Measurements from ENCODE around the gene SNX13. TPM values are rescaled to one million over a fixed set of nuclear protein-coding genes. Genes with fewer than 3 reads are reported as not detected.

SNX13 gene
- total and polyA plus RNA-seq, 5 donors from 2014 or later = 11.9 to 32.5 (median 13.0) TPM

DNA sequence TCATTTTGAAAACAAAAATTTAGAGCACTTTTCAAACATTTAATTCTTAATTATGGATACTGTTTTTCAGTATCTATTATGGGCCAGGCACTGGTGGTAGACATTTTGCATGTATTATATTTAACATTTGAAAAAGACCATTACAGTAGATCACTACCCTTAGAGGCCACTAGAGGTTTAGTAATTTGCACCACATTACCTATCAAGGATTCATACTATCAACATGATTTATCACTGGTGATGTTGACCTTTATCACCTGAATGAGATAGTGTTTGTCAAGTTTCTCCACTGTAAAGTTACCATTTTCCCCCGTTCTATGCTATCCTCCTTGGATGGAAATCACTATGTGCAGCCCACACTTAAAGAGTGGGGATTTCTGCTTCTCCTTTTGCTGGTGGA, 4.4 kb upstream of the SNX13 start:
- Histone ChIP-seq H3K27ac (ENCODE audit: insufficient read depth, low read length, poor library complexity, severe bottlenecking) (no peak overlapping the region), H3K4me3 (ENCODE audit: low read depth, low read length) (no peak overlapping the region), H3K36me3 (ENCODE audit: control insufficient read depth, insufficient read depth, low read length) (no peaks in the 10 kb centered on the region), H3K27me3 (ENCODE audit: control insufficient read depth, insufficient read depth, low read length) (no peaks in the 10 kb centered on the region), H3K9me3 (ENCODE audit: control insufficient read depth in 2 of 2, low read length in 2 of 2) (no peaks in the 10 kb centered on the region), H3K4me1 (ENCODE audit: control insufficient read depth, insufficient read depth, low read length, poor library complexity, severe bottlenecking) (peaks cover 23% of the 10 kb centered on the region)
- Mint-ChIP-seq H3K27ac (no peak overlapping the region), H3K4me1 (peaks cover 6 to 43% (median 27%) of the 10 kb centered on the region in 4 donors), H3K27me3 (peaks cover 12% of the 10 kb centered on the region), H3K4me3 (no peak overlapping the region), H3K9me3 (peaks cover 0 to 2% (median 0%) of the 10 kb centered on the region in 7 donors), H3K36me3 (no peaks in the 10 kb centered on the region)
- ATAC-seq (ENCODE audit: low read depth in 2 of 2) = no peak
- DNase-seq = no peak

- Histone ChIP-seq H3K4me3 (ENCODE audit: low read depth, low read length) (no peak overlapping the region), H3K27ac (ENCODE audit: insufficient read depth, low read length, poor library complexity, severe bottlenecking) (no peak overlapping the region), H3K27me3 (ENCODE audit: control insufficient read depth, insufficient read depth, low read length) (no peaks in the 10 kb centered on the region), H3K4me1 (ENCODE audit: control insufficient read depth, insufficient read depth, low read length, poor library complexity, severe bottlenecking) (peaks cover 41% of the 10 kb centered on the region), H3K36me3 (ENCODE audit: control insufficient read depth, insufficient read depth, low read length) (no peaks in the 10 kb centered on the region), H3K9me3 (ENCODE audit: control insufficient read depth in 2 of 2, low read length in 2 of 2) (no peaks in the 10 kb centered on the region)
- Mint-ChIP-seq H3K27ac (no peak overlapping the region), H3K36me3 (no peaks in the 10 kb centered on the region), H3K4me3 (peak overlapping the region in 1 of 4 donors; percentile 100), H3K9me3 (peaks cover 0 to 2% (median 0%) of the 10 kb centered on the region in 7 donors), H3K4me1 (peaks cover 22 to 49% (median 38%) of the 10 kb centered on the region in 4 donors), H3K27me3 (peaks cover 5% of the 10 kb centered on the region)
- ATAC-seq (ENCODE audit: low read depth in 2 of 2) = no peak
- no peak for DNase-seq
Observed at GRCh38 chr7:17943006-17943405, 2.7 kb upstream of the SNX13 start.

DNA sequence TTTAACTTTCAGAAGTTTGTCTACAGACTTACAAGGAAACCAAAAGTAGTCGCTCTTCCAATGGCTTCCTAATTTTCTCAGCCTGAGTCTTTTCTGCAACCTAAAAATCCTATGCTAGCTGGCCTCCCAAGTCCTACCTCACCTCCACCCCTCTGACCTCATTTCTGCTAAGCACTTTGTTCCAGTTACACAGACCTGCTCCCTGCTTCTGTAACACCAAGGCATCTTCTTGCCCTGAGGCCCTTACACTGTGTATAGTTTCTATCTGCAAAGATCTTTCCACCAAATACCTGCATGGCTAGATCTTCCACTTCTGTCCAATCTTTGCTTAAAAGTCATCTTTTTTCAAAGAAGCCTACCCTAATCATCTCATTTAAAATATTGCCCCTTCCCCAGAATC, 1.9 kb upstream of the SNX13 start:
- peak overlapping the region; percentile 27 to 100 (median 97) for H3K4me3 Mint-ChIP-seq
- no peaks in the 10 kb centered on the region for H3K36me3 ChIP-seq (ENCODE audit: control insufficient read depth, insufficient read depth, low read length)
- no peaks in the 10 kb centered on the region for H3K27me3 ChIP-seq (ENCODE audit: control insufficient read depth, insufficient read depth, low read length)
- no peak overlapping the region for H3K4me3 ChIP-seq (ENCODE audit: low read depth, low read length)
- H3K27ac Mint-ChIP-seq = peak overlapping the region in 2 of 3 donors; percentile 5 to 17
- H3K9me3 ChIP-seq (ENCODE audit: control insufficient read depth in 2 of 2, low read length in 2 of 2) = no peaks in the 10 kb centered on the region
- DNase-seq (no peak), ATAC-seq (ENCODE audit: low read depth in 2 of 2) (no peak)
- peaks cover 0 to 2% (median 0%) of the 10 kb centered on the region in 7 donors for H3K9me3 Mint-ChIP-seq
- H3K36me3 Mint-ChIP-seq = no peaks in the 10 kb centered on the region
- peaks cover 5% of the 10 kb centered on the region for H3K27me3 Mint-ChIP-seq
- H3K4me1 Mint-ChIP-seq = peaks cover 30 to 51% (median 39%) of the 10 kb centered on the region in 4 donors
- H3K27ac ChIP-seq (ENCODE audit: insufficient read depth, low read length, poor library complexity, severe bottlenecking) = no peak overlapping the region
- peaks cover 44% of the 10 kb centered on the region for H3K4me1 ChIP-seq (ENCODE audit: control insufficient read depth, insufficient read depth, low read length, poor library complexity, severe bottlenecking)

DNA sequence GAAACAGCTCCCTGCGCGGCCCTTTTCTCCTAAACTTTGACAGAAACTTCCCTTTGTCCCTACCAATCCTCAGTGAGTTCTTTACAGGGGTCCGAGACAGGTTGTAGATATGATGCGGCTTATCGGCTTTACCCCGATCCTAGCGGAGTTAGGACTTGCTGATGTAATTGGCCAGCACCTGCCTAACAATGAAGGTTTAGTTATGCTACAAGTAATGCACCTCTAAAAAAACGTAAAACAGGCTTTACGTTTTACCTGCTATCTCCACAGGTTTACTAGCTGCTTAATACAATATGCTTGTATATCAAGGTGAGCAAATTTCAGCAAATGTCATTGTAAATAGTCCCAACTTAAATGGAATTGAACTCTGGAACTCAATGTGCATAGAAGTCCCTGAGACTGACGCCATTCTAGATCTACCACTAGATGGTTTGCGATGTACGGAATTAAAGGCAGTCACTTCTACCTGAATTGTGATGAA, 697 bp upstream of the SNX13 start:
- peak overlapping the region; percentile 95 to 100 (median 98) for H3K4me3 Mint-ChIP-seq

DNA sequence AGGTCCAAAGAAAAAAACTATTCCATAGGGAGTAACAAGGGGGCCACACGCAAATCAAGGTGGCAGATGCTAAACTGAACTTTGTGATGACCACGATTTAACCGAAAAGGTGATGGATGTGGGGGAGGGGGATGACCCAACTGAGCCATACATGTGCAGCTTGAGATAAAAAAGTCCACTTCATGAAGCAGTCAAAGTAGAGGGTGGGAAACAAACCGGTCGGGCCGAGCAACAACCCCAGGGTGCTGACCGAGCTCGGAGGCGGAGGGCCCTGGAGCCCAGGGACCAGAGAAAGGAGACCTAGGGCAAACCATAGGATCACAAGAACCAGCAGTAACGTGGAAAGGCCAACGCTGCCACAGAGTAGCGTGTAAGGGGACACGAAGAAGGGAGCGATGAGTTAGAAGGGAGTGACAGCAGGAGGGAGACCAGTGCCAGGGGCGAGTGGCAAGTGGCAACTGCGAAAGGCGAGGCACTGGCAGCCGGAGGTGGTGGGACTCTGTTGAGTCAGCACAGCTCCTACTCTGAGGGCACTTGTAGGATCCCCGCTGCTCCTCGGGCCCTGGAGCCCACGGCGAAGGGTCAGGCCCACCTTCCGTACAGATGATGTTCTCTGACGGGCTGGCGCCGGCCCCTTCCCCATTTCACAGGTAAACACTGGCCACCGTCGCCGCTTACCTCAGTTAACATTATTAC, 540 bp downstream of the SNX13 start:
- H3K4me3 Mint-ChIP-seq = peak overlapping the region; percentile 95 to 100 (median 98)
- peaks cover 34 to 61% (median 42%) of the 10 kb centered on the region in 4 donors for H3K4me1 Mint-ChIP-seq
- H3K36me3 Mint-ChIP-seq = no peaks in the 10 kb centered on the region
- H3K9me3 Mint-ChIP-seq = peaks cover 0 to 2% (median 0%) of the 10 kb centered on the region in 7 donors
- Histone ChIP-seq H3K36me3 (ENCODE audit: control insufficient read depth, insufficient read depth, low read length) (peaks cover 2% of the 10 kb centered on the region), H3K4me1 (ENCODE audit: control insufficient read depth, insufficient read depth, low read length, poor library complexity, severe bottlenecking) (peaks cover 36% of the 10 kb centered on the region), H3K4me3 (ENCODE audit: low read depth, low read length) (peak overlapping the region; percentile 79), H3K27ac (ENCODE audit: insufficient read depth, low read length, poor library complexity, severe bottlenecking) (peak overlapping the region; percentile 93), H3K9me3 (ENCODE audit: control insufficient read depth in 2 of 2, low read length in 2 of 2) (no peaks in the 10 kb centered on the region), H3K27me3 (ENCODE audit: control insufficient read depth, insufficient read depth, low read length) (no peaks in the 10 kb centered on the region)
- ATAC-seq (ENCODE audit: low read depth in 2 of 2) (peak; percentile 45 to 49), DNase-seq (peak in 2 of 3 donors; percentile 35 to 63)
- peaks cover 5% of the 10 kb centered on the region for H3K27me3 Mint-ChIP-seq
- peak overlapping the region; percentile 99 for H3K27ac Mint-ChIP-seq

More for the DNA sequence above, 697 bp upstream of the SNX13 start:
- Histone ChIP-seq H3K36me3 (ENCODE audit: control insufficient read depth, insufficient read depth, low read length) (peaks cover 2% of the 10 kb centered on the region), H3K4me1 (ENCODE audit: control insufficient read depth, insufficient read depth, low read length, poor library complexity, severe bottlenecking) (peaks cover 36% of the 10 kb centered on the region), H3K27me3 (ENCODE audit: control insufficient read depth, insufficient read depth, low read length) (no peaks in the 10 kb centered on the region), H3K4me3 (ENCODE audit: low read depth, low read length) (peak overlapping the region; percentile 80), H3K27ac (ENCODE audit: insufficient read depth, low read length, poor library complexity, severe bottlenecking) (peak overlapping the region; percentile 93), H3K9me3 (ENCODE audit: control insufficient read depth in 2 of 2, low read length in 2 of 2) (no peaks in the 10 kb centered on the region)
- Mint-ChIP-seq H3K27ac (peak overlapping the region; percentile 99), H3K27me3 (peaks cover 5% of the 10 kb centered on the region), H3K36me3 (no peaks in the 10 kb centered on the region), H3K4me1 (peaks cover 30 to 52% (median 38%) of the 10 kb centered on the region in 4 donors), H3K9me3 (peaks cover 0 to 2% (median 0%) of the 10 kb centered on the region in 7 donors)
- DNase-seq = peak in 2 of 3 donors; percentile 22 to 32
- no peak for ATAC-seq (ENCODE audit: low read depth in 2 of 2)

DNA sequence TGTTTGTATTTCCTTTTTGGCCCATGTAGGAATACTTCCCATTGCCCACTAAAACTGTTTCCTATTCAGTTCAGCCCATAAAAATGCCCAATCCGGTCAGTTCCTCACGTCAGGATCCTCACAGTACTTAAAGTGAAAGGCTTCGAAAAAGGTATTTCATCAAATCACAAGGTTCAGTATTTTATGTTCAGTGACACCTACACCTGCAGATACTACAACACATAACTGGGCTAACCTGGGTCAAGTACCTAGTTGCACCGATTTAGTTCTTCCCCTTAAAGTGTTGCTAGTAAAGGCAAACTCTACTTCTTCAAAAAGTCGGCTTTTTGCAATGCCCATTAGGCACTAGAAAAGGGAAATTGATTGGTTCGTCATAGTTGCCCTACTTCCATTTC, 1.1 kb downstream of the SNX13 start:
- no peaks in the 10 kb centered on the region for H3K27me3 ChIP-seq (ENCODE audit: control insufficient read depth, insufficient read depth, low read length)
- peak overlapping the region; percentile 93 for H3K27ac ChIP-seq (ENCODE audit: insufficient read depth, low read length, poor library complexity, severe bottlenecking)
- DNase-seq = peak in 1 of 3 donors; percentile 25
- no peaks in the 10 kb centered on the region for H3K9me3 ChIP-seq (ENCODE audit: control insufficient read depth in 2 of 2, low read length in 2 of 2)
- Mint-ChIP-seq H3K4me1 (peaks cover 36 to 67% (median 47%) of the 10 kb centered on the region in 4 donors), H3K27me3 (peaks cover 5% of the 10 kb centered on the region), H3K27ac (peak overlapping the region; percentile 99), H3K4me3 (peak overlapping the region; percentile 95 to 100 (median 98)), H3K36me3 (no peaks in the 10 kb centered on the region), H3K9me3 (peaks cover 0 to 2% (median 0%) of the 10 kb centered on the region in 7 donors)
- H3K4me3 ChIP-seq (ENCODE audit: low read depth, low read length) = peak overlapping the region; percentile 79
- H3K4me1 ChIP-seq (ENCODE audit: control insufficient read depth, insufficient read depth, low read length, poor library complexity, severe bottlenecking) = peaks cover 40% of the 10 kb centered on the region
- peaks cover 2% of the 10 kb centered on the region for H3K36me3 ChIP-seq (ENCODE audit: control insufficient read depth, insufficient read depth, low read length)
- ATAC-seq (ENCODE audit: low read depth in 2 of 2) = no peak

DNA sequence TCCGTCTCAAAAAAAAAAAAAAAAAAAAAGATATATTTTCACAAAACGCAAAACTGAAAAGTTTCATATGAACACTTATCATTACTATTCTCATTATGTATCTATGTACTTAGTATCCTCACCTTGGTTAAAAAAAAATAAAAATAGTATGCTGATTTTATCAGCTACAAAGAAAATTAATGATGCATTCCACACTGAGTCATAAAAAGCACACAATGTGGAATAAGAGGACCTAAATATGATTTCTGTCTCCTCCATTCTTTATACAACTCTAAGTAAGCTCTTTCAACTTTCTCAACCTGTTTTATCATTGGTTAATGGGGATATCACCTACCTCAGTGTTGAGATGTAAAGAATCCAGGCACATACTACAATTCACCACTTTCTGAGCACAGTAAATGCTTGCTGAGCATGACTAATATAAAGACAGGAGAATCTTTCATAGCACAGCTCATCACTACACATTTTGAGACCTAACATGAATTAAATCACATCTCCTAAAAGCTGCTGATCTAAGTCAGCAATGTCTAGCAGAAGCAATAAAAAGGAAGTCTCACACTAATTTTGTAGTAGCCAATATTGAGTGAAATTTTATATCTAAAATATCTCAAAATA, 2.7 kb downstream of the SNX13 start:
- Mint-ChIP-seq H3K36me3 (no peaks in the 10 kb centered on the region), H3K4me1 (peaks cover 46 to 83% (median 58%) of the 10 kb centered on the region in 4 donors), H3K27me3 (peaks cover 5% of the 10 kb centered on the region), H3K27ac (peak overlapping the region in 2 of 3 donors; percentile 26 to 99), H3K9me3 (peaks cover 0 to 2% (median 0%) of the 10 kb centered on the region in 7 donors), H3K4me3 (peak overlapping the region; percentile 95 to 100 (median 98))
- H3K36me3 ChIP-seq (ENCODE audit: control insufficient read depth, insufficient read depth, low read length) = peaks cover 2% of the 10 kb centered on the region
- peaks cover 47% of the 10 kb centered on the region for H3K4me1 ChIP-seq (ENCODE audit: control insufficient read depth, insufficient read depth, low read length, poor library complexity, severe bottlenecking)
- H3K4me3 ChIP-seq (ENCODE audit: low read depth, low read length) = peak overlapping the region; percentile 79
- no peak for DNase-seq
- no peak for ATAC-seq (ENCODE audit: low read depth in 2 of 2)
- no peaks in the 10 kb centered on the region for H3K27me3 ChIP-seq (ENCODE audit: control insufficient read depth, insufficient read depth, low read length)
- H3K27ac ChIP-seq (ENCODE audit: insufficient read depth, low read length, poor library complexity, severe bottlenecking) = no peak overlapping the region
- H3K9me3 ChIP-seq (ENCODE audit: control insufficient read depth in 2 of 2, low read length in 2 of 2) = no peaks in the 10 kb centered on the region
